Kidney (tissue), 14 donors: Measurements from ENCODE around the gene ARL14EPL. TPM values are rescaled to one million over a fixed set of nuclear protein-coding genes. Genes with fewer than 3 reads are reported as not detected.

ENCODE experiments used
- DNase-seq, 5 donors: peaks; one replicate each; pipeline ENCODE4 v3.0.0-alpha.2; 2013 to 2020
- FAIRE-seq: peaks from 2 replicates; lab custom pipeline; 2012; peaks lifted over from hg19 to GRCh38; lab: Jason Lieb, UNC
- H3K27ac ChIP-seq, 2 donors: one replicate each; pipeline ENCODE4 v1.7.0; 2013; ENCODE audit warnings: low read depth in 2 of 2, low read length in 2 of 2, inconsistent platforms in 1 of 2
- H3K27me3 ChIP-seq: one replicate; pipeline ENCODE4 v1.7.1; 2013; ENCODE audit warnings: low read length, inconsistent platforms; ENCODE audit not compliant: control insufficient read depth, insufficient read depth
- H3K36me3 ChIP-seq, 3 donors: one replicate each; pipeline versions ENCODE4 v1.7.0 to v1.7.1; 2013; ENCODE audit warnings: low read length in 3 of 3, control low read depth in 1 of 3, inconsistent platforms in 1 of 3; ENCODE audit not compliant: insufficient read depth in 3 of 3, control insufficient read depth in 2 of 3
- H3K4me1 ChIP-seq, 3 donors: one replicate each; pipeline versions ENCODE4 v1.7.0 to v1.7.1; 2013; ENCODE audit warnings: low read length in 3 of 3, inconsistent platforms in 1 of 3, low read depth in 1 of 3; ENCODE audit not compliant: control insufficient read depth in 2 of 3, insufficient read depth in 2 of 3
- H3K4me3 ChIP-seq, 3 donors: one replicate each; pipeline versions ENCODE4 v1.7.0 to v1.8.1; 2013; ENCODE audit warnings: low read length in 3 of 3, control low read depth in 1 of 3, inconsistent platforms in 1 of 3
- H3K9ac ChIP-seq, 3 donors: one replicate each; pipeline versions ENCODE4 v1.7.0 to v1.7.1; 2013; ENCODE audit warnings: low read length in 3 of 3, control low read depth in 1 of 3, inconsistent platforms in 1 of 3
- H3K9me3 ChIP-seq, 3 donors: one replicate each; pipeline versions ENCODE4 v1.7.0 to v1.7.1; 2013; ENCODE audit warnings: low read length in 3 of 3, control low read depth in 1 of 3, inconsistent platforms in 1 of 3; ENCODE audit not compliant: control insufficient read depth in 2 of 3, insufficient read depth in 1 of 3
- intact Hi-C: fragments of 100-400 bp; cut with DNase I; formaldehyde crosslinking; loops from one replicate; pipeline ENCODE4 v1.11.1; 2022
- polyA plus RNA-seq: library from polyadenylated mRNA; stranded (reverse); fragments of 350-450 nt; fragmentation: Illumina TruSeq; extraction: RNeasy Lipid Tissue Mini Kit (QIAGEN cat#74804); gene quantifications from one replicate; pipeline ENCODE4 v1.2.3, GENCODE V29; 2014; ENCODE audit warnings: low read depth, low replicate concordance; ENCODE audit not compliant: insufficient read depth
- total RNA-seq: library from RNA; stranded (reverse); fragmentation: NEBNext Ultra II Directional; extraction: Animal tissue kit (Norgen Biotek cat#: 25700); gene quantifications from one replicate; pipeline ENCODE4 v1.2.1, GENCODE V29; 2021
- TF ChIP-seq, protein P1 (sequence below): IDR thresholded peaks from 3 replicates; pipeline ENCODE4 v1.5.1; 2012; ENCODE audit warnings: mild to moderate bottlenecking, moderate library complexity, borderline replicate concordance; ENCODE audit not compliant: insufficient read depth; ENCODE audit errors: extremely low read depth
- donor health status: control.
- donor health status: control.
- donor health status: control.
- donor health status: control.
- donor health status: control.
- donor health status: DM: yes; HTN: yes; CAD: no.
- donor health status: Normal renal cell carcinoma (clear cell type).

Gene ARL14EPL
- total and polyA plus RNA-seq, 2 donors from 2014 or later, result not detected

- FAIRE-seq, result no peak
- H3K27me3 ChIP-seq, result no peaks in the 10 kb centered on the region
- no peak overlapping the region for H3K9ac ChIP-seq
These were observed 719 bp downstream of the ARL14EPL start for GRCh38 chr5:116032991-116033390.

GRCh38 chr5:116035123-116035522 is 2.9 kb downstream of the ARL14EPL start:
- no peak for DNase-seq
- Histone ChIP-seq H3K4me3 (no peak overlapping the region), H3K27ac (no peak overlapping the region), H3K36me3 (no peaks in the 10 kb centered on the region), H3K27me3 (no peaks in the 10 kb centered on the region), H3K4me1 (no peaks in the 10 kb centered on the region), H3K9ac (no peak overlapping the region), H3K9me3 (no peaks in the 10 kb centered on the region)
- intact Hi-C loops, result no loop called here
- TF ChIP-seq, protein P1, sequence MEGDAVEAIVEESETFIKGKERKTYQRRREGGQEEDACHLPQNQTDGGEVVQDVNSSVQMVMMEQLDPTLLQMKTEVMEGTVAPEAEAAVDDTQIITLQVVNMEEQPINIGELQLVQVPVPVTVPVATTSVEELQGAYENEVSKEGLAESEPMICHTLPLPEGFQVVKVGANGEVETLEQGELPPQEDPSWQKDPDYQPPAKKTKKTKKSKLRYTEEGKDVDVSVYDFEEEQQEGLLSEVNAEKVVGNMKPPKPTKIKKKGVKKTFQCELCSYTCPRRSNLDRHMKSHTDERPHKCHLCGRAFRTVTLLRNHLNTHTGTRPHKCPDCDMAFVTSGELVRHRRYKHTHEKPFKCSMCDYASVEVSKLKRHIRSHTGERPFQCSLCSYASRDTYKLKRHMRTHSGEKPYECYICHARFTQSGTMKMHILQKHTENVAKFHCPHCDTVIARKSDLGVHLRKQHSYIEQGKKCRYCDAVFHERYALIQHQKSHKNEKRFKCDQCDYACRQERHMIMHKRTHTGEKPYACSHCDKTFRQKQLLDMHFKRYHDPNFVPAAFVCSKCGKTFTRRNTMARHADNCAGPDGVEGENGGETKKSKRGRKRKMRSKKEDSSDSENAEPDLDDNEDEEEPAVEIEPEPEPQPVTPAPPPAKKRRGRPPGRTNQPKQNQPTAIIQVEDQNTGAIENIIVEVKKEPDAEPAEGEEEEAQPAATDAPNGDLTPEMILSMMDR, result no peak
- no peak for FAIRE-seq

More at GRCh38 chr5:116032991-116033390, 719 bp downstream of the ARL14EPL start:
- Histone ChIP-seq H3K4me1 (no peaks in the 10 kb centered on the region), H3K27ac (no peak overlapping the region), H3K4me3 (no peak overlapping the region), H3K9me3 (no peaks in the 10 kb centered on the region), H3K36me3 (no peaks in the 10 kb centered on the region)
- intact Hi-C loops, result no loop called here
- no peak for DNase-seq
- TF ChIP-seq, protein P1, result no peak

DNA sequence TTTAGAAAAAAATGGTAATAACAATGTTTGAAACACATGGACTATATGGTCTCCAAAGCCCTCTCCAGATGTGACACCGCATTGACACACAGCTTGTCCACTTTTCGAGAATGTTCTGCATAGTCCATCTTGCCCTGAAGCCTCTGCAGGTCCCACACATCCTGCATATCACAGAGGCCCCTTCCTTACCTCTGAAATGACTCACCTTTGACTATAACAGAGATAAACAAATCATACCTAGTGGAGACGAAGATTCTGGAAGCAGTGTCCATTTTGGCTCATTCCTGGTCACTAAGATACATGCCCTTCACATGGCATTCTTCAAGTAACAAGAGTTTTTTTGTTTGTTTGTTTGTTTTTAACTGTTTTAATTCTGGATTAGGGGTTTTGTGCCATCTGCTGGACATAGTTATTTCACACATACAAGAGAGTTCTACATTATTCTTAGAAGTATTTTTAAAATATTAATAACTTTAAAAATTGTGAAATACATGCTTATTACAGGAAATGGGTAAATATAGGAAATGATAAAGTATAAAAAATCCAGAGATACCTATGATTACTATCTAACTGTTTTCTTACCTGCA is 5.1 kb downstream of the ARL14EPL start:
- intact Hi-C loops, result no loop called here
- no peaks in the 10 kb centered on the region for H3K9me3 ChIP-seq
- H3K36me3 ChIP-seq, result no peaks in the 10 kb centered on the region
- TF ChIP-seq, protein P1, result no peak
- DNase-seq, result no peak
- FAIRE-seq, result no peak
- H3K9ac ChIP-seq, result no peak overlapping the region
- H3K27me3 ChIP-seq, result no peaks in the 10 kb centered on the region
- H3K27ac ChIP-seq, result no peak overlapping the region
- no peak overlapping the region for H3K4me3 ChIP-seq
- H3K4me1 ChIP-seq, result no peaks in the 10 kb centered on the region

GRCh38 chr5:116038817-116039216 is 6.5 kb downstream of the ARL14EPL start:
- H3K27me3 ChIP-seq, result no peaks in the 10 kb centered on the region
- H3K27ac ChIP-seq, result no peak overlapping the region
- intact Hi-C loops, result no loop called here
- no peaks in the 10 kb centered on the region for H3K4me1 ChIP-seq
- no peak for DNase-seq
- H3K9ac ChIP-seq, result no peak overlapping the region
- FAIRE-seq, result no peak
- H3K4me3 ChIP-seq, result no peak overlapping the region
- H3K9me3 ChIP-seq, result no peaks in the 10 kb centered on the region
- TF ChIP-seq, protein P1, result no peak
- no peaks in the 10 kb centered on the region for H3K36me3 ChIP-seq
